Stimulated activated CD4-positive, alpha-beta T cell treated with anti-CD3 and anti-CD28 coated beads, Interleukin-12 subunit alpha, Interleukin-12 subunit beta, amount 100 ng/mL, for 48 hours (primary cell): Measurements from ENCODE around the gene TGFB2.

Experiments used
- DNase-seq, 3 donors: peaks; one replicate each; pipeline ENCODE4 v3.0.0-alpha.2; 2020; ENCODE audit warnings: low read depth in 2 of 3, low spot score in 1 of 3

Gene TGFB2

GRCh38 chr1:218481116-218481775 lies 136.1 kb downstream of the TGFB2 start:
- DNase-seq, result no peak

DNA sequence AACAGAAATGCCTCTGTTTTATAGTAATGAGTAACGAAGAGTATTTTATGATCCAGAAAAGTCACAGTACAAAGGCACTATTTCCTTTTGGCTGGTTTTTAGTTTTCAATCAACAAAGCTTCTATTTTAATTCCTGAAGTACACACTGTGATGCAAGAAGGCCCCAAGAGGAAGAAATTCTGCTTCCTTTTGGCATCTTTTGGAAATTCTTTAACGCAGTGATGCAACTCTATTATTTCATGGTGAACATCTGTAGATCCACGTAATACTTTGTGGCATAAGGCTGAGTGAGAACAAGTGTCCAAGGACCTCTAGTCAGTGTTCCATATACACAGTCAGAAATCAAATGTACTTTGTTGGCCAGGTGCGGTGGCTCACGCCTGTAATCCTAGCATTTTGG lies 137.5 kb downstream of the TGFB2 start:
- no peak for DNase-seq

DNA sequence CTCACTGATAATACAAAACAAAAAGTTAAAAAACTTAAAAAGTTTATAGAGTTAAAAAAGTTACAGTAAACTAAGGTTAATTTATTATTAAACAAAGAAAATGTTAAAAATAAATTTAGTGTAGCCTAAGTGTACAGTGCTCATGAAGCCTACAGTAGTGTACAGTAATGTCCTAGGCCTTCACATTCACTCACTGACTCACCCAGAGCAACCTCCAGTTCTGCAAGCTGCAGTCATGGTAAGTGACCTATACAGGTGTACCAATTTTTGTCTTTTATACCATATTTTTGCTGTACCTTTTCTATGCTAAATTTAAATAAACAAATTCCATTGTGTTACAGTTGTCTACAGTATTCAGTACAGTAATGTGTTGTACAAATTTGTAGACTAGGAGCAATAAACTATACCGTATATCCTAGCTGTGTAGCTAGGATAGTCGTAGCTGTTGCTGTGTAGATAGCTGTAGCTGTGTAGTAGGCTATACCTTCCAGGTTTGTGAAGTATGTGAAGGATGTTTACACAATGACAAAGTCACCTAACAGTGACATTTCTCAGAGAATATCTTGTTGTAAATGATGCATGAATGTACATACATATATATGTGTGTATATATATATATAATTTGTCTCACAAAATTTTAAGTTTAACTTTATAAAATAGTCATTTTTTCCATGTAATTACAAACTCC lies 140.2 kb downstream of the TGFB2 start:
- no peak for DNase-seq

GRCh38 chr1:218488531-218488930 lies 143.4 kb downstream of the TGFB2 start:
- no peak for DNase-seq

- no peak for DNase-seq
Observed at GRCh38 chr1:218488986-218489385, 143.8 kb downstream of the TGFB2 start.

DNA sequence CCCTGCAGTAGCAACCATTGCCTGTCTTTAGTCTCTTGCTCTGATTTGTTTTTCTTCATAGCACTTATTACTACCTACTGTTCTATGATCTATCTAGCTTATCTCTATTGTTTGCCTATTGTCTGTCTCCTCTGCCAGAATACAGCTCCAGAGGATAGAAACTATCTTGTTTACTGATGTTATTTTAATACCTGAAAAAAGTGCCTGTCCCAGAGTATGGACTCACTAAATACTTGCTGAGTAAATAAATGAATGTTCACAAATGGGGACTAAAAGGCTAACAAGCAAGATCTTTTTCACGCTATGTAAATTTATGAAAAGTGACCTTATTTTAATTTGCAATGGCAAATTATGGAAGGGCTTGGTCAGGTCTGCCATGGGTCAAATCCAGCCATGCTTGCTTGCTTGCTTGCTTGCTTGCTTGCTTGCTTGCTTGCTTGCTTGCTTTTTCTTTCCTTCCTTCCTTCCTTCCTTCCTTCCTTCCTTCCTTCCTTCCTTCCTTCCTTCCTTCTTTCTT lies 145.3 kb downstream of the TGFB2 start:
- no peak for DNase-seq

DNA sequence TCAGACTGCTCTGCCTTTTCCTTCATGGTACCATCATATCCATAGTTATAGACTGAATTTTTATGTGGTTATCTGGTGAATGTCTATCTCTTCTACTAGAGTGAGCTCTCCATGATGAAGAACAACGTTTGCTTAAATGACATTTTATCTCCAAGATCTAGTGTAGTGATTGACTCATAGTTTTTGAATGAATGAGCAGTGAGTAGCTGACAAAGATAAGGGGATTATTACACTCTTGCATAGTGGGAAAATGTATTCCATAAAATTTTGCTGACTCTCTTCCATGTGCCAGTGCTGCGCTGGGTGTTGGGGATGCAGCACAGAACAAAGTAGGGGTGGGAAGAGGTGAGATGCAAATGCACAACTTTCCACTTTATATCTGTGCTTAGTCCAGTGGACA lies 147.7 kb downstream of the TGFB2 start:
- DNase-seq, result no peak

- no peak for DNase-seq
Observed at GRCh38 chr1:218493986-218494385, 148.8 kb downstream of the TGFB2 start.
